ENCODE measurements around the gene PITX2.

GRCh38 chr4:110626532-110627153, 3.8 kb upstream of the PITX2 start:
- TF ChIP-seq, protein P1, sequence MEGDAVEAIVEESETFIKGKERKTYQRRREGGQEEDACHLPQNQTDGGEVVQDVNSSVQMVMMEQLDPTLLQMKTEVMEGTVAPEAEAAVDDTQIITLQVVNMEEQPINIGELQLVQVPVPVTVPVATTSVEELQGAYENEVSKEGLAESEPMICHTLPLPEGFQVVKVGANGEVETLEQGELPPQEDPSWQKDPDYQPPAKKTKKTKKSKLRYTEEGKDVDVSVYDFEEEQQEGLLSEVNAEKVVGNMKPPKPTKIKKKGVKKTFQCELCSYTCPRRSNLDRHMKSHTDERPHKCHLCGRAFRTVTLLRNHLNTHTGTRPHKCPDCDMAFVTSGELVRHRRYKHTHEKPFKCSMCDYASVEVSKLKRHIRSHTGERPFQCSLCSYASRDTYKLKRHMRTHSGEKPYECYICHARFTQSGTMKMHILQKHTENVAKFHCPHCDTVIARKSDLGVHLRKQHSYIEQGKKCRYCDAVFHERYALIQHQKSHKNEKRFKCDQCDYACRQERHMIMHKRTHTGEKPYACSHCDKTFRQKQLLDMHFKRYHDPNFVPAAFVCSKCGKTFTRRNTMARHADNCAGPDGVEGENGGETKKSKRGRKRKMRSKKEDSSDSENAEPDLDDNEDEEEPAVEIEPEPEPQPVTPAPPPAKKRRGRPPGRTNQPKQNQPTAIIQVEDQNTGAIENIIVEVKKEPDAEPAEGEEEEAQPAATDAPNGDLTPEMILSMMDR (IDR thresholded peaks at IDR 0.05; ENCODE audit: low read length): no peak
- TF ChIP-seq EZH2phosphoT487 (IDR thresholded peaks at IDR 0.05; ENCODE audit: low read length): no peak
